ENCODE measurements around the gene ORAI3.

ORAI3 gene

GRCh38 chr16:30948667-30949649, at the start of gene ORAI3:
TSS of gene ORAI3 (plus strand) at chr16:30949068. CDS start at chr16:30949290, 222 bp downstream.
- TF ChIP-seq, protein P1, sequence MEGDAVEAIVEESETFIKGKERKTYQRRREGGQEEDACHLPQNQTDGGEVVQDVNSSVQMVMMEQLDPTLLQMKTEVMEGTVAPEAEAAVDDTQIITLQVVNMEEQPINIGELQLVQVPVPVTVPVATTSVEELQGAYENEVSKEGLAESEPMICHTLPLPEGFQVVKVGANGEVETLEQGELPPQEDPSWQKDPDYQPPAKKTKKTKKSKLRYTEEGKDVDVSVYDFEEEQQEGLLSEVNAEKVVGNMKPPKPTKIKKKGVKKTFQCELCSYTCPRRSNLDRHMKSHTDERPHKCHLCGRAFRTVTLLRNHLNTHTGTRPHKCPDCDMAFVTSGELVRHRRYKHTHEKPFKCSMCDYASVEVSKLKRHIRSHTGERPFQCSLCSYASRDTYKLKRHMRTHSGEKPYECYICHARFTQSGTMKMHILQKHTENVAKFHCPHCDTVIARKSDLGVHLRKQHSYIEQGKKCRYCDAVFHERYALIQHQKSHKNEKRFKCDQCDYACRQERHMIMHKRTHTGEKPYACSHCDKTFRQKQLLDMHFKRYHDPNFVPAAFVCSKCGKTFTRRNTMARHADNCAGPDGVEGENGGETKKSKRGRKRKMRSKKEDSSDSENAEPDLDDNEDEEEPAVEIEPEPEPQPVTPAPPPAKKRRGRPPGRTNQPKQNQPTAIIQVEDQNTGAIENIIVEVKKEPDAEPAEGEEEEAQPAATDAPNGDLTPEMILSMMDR (IDR thresholded peaks at IDR 0.05; ENCODE audit: poor library complexity, severe bottlenecking), result no peak
- ATAC-seq (ENCODE audit: low read depth), result peak; percentile 35
- peaks cover 13% of the 10 kb centered on the region for H3K36me3 ChIP-seq (ENCODE audit: low read depth)
- no peaks in the 10 kb centered on the region for H3K27me3 ChIP-seq (ENCODE audit: insufficient read depth, poor library complexity, severe bottlenecking)
- peak within 1 kb of the TSS; percentile 98 for H3K4me3 ChIP-seq (ENCODE audit: severe bottlenecking)
- peak within 1 kb of the TSS; percentile 90 for H3K27ac ChIP-seq (ENCODE audit: poor library complexity, severe bottlenecking)
- no peak for DNase-seq (ENCODE audit: low spot score)
- H3K9me3 ChIP-seq (ENCODE audit: severe bottlenecking), result no peaks in the 10 kb centered on the region
- peaks cover 5% of the 10 kb centered on the region for H3K4me1 ChIP-seq (ENCODE audit: insufficient read depth, poor library complexity, severe bottlenecking)

DNA sequence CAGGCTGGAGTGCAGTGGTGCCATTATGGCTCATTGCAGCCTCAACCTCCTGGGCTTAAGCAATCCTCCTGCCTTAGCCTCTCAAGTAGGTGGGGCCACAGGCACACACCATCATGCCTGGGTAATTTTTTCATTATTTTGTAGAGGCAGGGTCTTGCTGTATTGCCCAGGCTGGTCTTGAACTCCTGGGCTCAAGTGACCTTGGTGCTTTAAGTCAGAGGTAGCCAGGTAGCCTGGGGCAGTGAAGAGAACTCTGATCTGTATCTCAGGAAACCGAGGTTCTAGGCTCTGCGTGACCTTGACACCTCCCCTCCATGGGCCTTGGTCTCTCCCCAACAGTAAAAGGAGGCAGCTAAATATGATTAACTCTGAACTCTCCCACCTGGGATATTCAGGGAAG, 49.1 kb upstream of the ORAI3 start:
- DNase-seq (ENCODE audit: low spot score) (no peak), ATAC-seq (ENCODE audit: low read depth) (no peak)
- H3K9me3 ChIP-seq (ENCODE audit: severe bottlenecking), result no peaks in the 10 kb centered on the region
- no peak overlapping the region for H3K27ac ChIP-seq (ENCODE audit: poor library complexity, severe bottlenecking)
- H3K4me3 ChIP-seq (ENCODE audit: severe bottlenecking), result no peak overlapping the region
- no peaks in the 10 kb centered on the region for H3K27me3 ChIP-seq (ENCODE audit: insufficient read depth, poor library complexity, severe bottlenecking)
- no peaks in the 10 kb centered on the region for H3K36me3 ChIP-seq (ENCODE audit: low read depth)
- H3K4me1 ChIP-seq (ENCODE audit: insufficient read depth, poor library complexity, severe bottlenecking), result peaks cover 23% of the 10 kb centered on the region
- TF ChIP-seq, protein P1 (IDR thresholded peaks at IDR 0.05; ENCODE audit: poor library complexity, severe bottlenecking), result no peak

DNA sequence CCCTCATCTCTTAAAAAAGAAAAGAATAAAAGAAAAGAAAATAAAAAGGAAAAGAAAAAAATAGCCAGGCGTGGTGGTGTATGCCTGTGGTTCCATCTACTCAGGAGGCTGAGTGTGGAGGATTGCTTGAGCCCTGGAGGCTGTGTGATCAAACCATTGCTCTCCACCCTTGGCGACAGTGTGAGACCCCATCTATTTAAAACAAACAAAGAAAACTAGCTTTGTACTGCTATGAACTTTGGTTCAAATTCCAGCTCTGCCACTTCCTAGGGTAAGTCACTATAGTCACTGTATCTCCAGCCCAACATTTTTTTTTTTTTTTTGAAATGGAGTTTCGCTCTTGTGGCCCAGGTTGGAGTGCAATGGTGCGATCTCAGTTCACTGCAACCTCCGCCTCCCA, 48.3 kb upstream of the ORAI3 start:
- no peaks in the 10 kb centered on the region for H3K9me3 ChIP-seq (ENCODE audit: severe bottlenecking)
- H3K27me3 ChIP-seq (ENCODE audit: insufficient read depth, poor library complexity, severe bottlenecking), result no peaks in the 10 kb centered on the region
- TF ChIP-seq, protein P1 (IDR thresholded peaks at IDR 0.05; ENCODE audit: poor library complexity, severe bottlenecking), result no peak
- ATAC-seq (ENCODE audit: low read depth) (no peak), DNase-seq (ENCODE audit: low spot score) (no peak)
- H3K4me1 ChIP-seq (ENCODE audit: insufficient read depth, poor library complexity, severe bottlenecking), result peaks cover 15% of the 10 kb centered on the region
- no peak overlapping the region for H3K4me3 ChIP-seq (ENCODE audit: severe bottlenecking)
- no peak overlapping the region for H3K27ac ChIP-seq (ENCODE audit: poor library complexity, severe bottlenecking)
- H3K36me3 ChIP-seq (ENCODE audit: low read depth), result no peaks in the 10 kb centered on the region

DNA sequence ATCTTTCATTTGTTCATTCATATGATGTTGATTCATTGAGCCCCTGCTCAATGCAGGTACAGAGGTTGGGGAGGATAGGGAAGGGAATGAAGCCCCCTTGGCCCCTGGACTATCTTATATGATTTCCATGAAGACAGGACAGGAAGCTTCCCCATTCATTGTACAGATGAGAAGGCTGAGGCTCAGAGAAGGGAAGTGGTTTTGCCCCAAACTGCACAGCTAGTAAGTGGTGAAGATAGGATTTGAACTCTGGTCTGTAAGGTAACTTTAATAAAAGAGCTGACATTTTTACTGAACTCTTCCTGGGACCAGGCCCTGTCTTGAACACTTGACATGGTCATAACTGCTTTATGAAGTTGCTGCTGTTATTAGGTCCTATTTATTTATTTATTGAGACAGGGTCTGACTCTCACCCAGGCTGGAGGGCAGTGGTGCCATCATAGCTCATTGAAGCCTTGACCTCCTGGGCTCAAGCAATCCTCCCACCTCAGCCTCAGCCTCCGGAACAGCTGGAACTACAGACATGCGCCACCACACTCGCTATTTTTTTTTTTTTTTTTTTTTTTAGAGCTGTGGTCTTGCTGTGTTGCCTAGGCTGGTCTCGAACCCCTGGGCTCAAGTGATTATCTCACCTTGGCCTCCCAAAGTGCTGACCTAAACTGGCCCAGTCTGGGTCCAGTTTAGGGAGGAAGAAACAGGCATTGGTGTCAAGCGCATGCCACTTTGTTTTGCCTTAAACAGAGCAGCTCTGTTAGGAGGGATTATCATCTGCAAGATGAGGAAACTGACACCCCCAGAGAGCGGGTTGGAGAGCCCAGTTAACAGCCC, 47.5 kb upstream of the ORAI3 start:
- Histone ChIP-seq H3K4me1 (ENCODE audit: insufficient read depth, poor library complexity, severe bottlenecking) (peaks cover 11% of the 10 kb centered on the region), H3K9me3 (ENCODE audit: severe bottlenecking) (no peaks in the 10 kb centered on the region), H3K4me3 (ENCODE audit: severe bottlenecking) (peak overlapping the region; percentile 40), H3K36me3 (ENCODE audit: low read depth) (no peaks in the 10 kb centered on the region), H3K27me3 (ENCODE audit: insufficient read depth, poor library complexity, severe bottlenecking) (no peaks in the 10 kb centered on the region), H3K27ac (ENCODE audit: poor library complexity, severe bottlenecking) (peak overlapping the region; percentile 38)
- TF ChIP-seq, protein P1 (IDR thresholded peaks at IDR 0.05; ENCODE audit: poor library complexity, severe bottlenecking), result no peak
- ATAC-seq (ENCODE audit: low read depth), result no peak
- DNase-seq (ENCODE audit: low spot score), result no peak

Measured in RWPE2 (cell line).